DMS 273 (cell line): ENCODE data around the gene RAE1.
"Not testable (repeated sequence)": the region's sequence is repeated elsewhere in the genome, so short reads cannot be mapped to it uniquely, and the experiment has no call there.

ENCODE experiments used
- DNase-seq: peaks from one replicate; lab custom pipeline; 2025; ENCODE audit not compliant: unreplicated experiment; lab: John Stamatoyannopoulos, UW

Gene RAE1

DNA sequence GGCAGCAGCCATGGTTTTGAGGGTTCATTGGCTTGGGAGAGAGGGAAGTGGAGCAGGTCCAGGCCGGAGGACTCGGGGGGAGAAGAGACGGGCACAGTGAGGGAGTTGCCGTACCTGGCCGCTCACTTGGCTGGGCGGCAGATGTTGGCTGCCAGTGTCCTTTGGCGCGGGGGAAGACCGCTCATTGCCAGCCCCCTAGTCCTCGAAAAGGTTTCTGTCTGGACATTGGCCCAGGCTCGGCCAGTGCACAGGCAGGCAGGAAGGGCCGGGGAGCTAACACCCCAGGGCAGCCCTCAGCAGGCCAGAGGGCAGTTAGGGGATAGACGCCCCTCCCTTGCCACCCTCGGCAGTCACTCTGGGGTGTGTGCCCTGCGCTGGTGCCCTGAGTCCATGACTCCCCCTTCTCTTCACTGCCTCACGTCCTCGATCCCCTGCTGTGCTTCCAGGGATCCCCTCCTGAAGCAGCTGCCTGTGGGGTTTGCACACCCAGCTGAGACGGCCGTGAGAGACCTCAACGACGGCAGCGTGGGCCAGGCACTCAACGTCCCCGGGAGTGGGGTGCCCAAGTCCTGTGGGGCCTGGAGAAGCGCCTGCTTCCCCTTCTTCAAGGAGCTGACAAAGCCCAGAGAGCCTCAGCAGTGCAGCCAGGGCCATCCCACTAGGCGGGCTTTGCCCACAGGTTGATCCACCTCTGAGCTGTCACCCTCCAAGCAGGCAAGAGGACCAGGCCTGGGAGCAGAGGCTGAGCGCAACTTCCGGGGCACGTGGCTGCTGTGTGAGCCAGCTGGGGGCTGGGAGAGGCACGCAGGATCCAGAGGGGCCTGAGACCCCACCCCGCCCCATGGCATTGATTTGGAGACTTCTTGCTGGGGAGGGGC, 60.6 kb downstream of the RAE1 start:
- DNase-seq = no peak

DNA sequence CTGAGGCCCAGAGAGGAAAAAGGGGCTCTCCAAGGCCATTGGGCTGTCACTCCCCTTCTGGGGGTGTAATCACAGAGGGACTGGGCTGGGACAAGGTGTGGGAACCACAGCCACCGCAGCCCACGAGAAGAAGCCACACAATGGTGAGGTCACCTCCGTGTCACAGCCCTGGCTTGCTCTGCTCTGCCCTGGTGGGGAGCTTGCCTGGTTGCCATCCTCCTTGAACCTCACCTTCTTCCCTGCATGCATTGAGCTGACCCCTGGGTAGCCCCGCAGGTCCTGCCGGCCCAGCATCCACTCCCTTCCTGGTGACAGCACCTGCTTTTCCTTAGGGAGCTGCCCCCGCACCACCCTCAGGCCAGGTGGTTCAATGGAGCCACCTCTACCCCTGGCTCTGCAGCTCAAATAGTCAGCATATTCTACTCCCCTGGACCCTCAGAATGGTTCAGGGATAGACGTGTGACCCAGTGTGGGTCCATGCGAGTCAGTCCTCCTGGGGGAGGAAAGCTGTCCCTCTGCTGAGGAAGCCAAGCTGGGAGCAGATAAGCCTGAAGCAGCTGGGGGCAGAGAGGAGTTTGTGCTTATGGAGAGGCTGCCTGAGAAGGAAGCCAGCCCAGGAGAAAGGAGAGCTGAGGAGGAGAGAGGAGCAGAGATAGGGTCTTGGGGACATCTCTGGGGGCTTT, 61.4 kb downstream of the RAE1 start:
- DNase-seq = no peak

DNA sequence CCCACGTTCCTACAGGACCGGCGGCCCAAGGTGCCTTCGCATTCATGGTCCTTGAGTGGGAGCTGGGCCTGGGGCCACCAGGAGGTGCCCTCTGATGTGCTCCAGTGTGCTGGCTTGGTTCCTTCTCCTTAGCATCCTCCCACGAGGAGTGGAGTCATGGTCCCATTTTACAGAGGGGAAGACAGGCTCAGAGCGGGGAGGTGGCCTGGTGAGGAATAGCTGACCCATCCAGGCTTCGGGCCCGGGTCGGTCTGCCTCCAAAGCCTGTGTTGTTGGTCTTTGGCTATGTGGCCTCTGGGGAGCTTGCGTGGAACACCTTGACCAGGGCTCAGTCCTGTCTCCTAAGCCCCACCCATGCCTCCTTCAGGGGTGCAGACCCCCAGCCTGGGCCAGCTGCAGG, 62.9 kb downstream of the RAE1 start:
- DNase-seq = no peak

DNA sequence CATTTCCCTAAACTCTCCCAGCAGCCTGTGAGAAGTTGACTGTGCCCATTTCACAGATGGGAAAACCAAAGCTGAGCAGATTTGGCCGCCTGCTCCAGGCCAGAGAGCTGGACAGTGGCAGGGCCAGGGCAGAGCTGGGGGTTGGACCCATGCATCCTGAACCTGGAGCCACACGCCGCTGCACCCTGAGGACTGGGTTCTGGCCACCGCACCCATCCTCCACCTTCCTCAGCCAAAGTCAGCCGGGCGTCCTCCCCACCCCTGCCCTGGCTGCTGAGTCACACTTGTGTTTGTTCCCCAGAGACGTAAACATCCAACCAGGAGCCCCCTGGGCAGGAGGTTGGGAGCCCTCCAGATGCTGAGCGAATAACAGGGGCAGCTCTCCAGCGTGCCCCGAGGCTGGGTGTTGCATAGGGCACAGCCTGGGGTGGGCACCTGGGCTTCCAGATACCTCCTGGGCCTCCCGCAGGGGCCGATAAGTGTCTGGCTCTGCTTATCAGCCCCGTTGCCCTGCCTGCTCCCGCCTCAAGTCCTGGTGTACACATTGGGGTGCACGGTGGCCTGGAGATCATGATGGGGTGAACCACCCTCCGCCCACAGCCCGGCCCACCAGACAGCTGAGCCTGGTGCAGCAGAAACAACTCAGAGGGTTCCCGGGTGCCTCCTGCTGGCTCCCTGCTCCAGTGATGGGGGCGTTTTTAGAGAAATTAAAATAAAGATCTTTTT, 64.0 kb downstream of the RAE1 start:
- DNase-seq = no peak

DNA sequence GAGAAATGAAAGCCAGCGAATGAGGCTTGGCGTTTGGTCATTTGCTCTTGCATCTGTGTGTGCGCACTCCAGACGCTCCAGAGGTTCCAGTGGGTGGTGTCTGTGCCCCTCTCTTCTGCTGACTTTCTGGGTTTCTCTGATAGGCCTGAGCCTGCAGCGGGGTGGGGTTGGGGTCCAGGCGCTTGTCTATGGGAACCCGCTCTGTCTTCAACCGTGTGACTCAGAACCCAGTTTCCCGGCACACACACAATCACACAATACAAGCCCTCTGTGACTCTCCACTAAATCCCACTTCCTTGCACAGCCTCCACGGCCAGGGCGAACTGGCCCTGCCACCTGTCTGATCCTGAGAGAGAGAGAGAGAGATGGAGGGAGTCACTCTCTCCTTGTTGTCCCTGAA, 64.7 kb downstream of the RAE1 start:
- no peak for DNase-seq

DNA sequence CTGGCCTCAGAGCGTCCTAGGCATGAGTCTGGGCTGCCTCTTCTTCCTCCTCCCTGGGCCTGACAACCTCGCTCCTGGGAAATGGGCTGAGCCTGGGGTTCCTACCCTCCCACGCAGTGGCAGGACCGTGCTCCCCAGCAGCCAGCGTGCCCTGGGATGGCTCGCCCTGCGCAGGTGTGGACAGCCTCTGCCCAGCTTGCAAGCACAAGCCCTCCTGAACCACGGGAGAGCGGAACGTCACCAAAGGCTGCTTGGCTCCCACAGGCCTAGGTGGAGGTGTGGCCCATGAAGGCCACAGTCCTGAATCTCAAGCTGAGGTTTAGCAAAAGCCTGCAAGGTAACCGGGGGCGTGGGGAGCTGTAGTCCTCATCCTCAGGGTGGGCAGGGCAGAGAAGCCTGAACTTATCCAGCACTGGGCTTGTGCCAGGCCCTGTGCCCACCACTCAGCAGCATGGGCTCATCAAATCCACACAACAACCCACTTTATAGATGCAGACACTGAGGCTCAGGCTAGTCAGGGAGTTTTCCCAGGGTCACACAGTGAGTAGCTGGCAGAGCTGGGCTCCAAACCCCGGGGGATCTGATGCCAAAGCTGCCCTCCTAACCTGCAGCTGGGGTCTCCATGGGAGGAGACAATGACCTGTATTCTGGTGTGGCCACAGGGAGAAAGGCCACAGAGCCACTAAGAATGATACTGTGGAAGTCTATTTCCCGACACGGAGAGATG, 65.4 kb downstream of the RAE1 start:
- DNase-seq = no peak

DNA sequence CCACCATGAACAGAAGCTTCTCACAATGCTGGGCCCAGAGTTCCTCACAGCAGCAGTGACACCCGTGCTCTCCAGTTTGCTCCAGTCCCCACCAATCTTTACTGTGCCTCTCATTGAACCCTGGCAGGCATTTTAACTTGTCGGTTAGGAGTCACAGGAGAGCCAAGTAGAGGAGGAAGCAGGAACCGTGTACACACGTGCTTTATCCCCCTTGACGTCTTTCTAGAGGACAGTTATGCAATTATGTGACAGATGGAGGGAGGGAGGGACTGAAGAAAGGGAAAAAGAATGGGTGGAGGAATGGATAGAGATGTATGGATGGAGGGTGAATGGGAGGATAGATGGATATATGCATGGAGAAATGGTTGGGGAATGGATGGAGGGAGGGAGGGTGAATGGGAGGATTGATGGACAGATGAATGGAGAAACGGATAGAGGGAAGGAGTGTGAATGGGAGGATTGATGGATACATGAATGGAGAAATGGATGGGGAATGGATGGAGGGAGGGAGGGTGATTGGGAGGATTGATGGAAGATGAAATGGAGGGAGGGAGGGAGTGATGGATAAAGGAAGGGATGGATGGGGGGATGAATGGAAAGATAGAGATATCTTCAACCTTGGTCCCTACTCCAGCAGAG, 66.1 kb downstream of the RAE1 start:
- peak; percentile 62 for DNase-seq

DNA sequence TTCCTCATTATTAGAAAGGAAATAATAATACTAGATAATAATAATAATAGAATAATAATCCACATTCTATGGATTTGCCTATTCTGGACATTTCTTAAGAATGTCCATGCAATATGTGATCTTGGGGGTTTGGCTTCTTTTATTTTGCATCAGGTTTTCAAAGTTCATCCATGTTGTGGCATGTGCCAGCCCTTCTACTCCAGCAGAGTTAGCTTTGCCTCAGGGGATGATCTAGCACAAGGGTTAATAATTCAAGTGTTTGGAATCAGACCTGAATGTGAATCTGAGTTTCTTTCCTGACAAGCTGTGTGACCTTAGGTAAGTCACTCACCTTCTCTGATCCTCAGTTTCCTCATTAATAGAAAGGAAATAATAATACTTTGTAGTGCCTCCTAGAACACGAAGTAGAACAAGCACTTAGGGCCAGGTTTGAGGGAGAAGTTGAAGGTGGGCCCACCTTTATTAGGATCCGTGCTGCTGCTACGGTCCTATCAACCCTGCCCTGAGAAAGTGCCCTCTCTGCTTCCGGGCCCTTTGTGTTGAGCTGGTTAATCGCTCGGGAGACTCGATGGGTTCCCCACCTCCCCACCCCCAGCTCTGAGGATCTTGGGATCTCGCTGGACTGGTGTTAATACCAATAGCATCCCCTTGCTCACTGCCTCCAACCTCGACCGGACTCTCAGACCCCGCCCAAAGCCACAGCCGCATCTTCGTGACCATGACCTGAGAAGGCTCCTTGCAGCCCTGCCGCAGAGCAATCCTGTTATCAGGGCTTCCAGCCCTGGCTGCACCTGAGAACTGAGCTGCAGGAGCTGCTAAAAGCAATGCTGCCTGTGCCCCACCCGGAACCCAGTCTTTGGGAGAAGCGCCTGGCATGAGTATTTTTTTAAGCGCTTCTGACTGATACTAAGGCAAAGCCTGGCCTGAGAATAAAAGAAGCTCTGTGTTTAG, 67.0 kb downstream of the RAE1 start:
- no peak for DNase-seq

DNA sequence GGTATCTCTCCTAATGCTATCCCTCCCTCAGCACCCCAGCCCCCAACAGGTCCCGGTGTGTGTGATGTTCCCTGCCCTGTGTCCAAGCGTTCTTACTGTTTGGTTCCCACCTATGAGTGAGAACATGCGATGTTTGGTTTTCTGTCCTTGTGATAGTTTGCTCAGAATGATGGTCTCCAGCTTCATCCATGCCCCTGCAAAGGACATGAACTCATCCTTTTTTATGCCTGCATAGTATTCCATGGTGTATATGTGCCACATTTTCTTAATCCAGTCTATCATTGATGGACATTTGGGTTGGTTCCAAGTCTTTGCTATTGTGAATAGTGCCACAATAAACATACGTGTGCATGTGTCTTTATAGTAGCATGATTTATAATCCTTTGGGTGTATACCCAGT, 68.4 kb downstream of the RAE1 start:
- not testable (repeated sequence) for DNase-seq

DNA sequence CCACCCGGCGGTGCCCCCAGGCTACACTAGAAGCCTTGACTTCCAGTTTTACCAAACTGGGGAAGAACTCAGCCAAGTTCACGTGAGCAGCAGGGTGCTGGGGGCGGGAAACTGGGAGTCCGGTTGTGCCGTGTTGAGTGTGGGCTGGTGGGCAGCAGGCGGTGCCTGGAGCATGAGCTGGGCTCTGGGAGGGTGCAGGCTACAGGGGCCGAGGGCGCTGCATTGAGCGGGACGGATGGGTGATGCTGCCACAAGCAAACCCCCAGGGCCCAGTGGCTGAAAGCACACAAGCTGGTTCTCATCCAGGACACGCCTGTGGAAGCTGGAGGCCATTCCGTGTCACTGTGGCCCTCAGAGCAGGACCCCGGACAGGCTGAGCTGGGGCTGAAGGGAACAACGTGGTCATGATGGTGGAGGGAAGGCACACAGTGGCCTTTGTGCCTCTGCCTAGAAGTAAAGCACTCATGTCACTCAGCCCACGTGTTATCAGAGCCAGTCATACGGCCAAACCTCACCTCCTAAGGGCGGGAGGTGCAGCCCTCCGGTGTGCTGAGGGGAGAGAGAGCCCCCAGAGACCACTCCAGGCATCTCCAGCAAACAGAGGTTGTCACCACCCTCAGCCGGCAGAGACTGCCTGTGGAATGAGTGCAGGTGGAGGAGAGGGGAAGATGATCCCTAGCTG, 69.7 kb downstream of the RAE1 start:
- no peak for DNase-seq

DNA sequence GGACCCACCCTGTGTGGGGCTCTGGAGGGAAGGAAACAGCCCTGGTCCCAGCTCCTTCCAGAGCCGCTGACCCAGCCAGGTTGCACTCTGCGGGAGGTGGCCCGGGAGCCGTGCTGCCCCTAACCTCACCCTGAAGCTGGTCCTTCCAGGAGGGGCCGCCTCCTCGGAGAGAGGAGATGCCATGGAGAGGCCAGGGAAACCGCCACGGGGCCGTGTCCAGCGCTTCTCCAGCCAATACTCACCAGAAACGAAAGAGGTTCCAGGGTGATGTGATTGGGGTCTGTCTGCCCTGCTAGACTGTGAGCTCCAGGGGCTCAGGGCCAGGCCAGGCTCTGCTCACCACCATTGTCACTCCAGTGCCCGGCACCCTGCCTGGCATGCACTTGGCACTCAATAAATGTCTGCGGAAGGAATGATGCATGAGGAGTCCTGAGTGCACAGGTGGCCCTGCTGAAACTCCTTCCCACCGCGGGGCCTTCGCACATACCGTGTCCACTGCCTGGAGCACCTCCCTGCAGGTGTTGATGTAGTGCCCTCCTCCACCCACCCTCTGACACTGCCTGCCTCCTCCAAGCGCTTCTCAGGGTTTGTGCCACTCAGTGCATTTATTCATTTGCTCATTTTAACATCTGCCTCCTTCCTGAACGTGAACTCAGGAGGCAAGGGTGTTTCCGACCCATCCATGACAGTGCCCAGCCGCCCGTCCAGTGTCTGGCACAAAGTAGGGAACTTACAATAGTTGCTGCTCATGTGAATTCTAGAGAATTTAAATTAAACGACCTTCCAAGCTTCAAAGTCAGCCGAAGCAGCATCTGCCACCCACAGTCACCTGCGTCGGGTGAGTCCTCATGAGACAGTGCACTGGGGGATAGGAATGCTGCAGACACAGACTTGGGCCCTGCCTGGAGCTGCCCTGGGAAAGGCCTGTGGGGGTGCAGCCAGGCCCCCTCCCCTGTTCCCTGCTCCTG, 70.5 kb downstream of the RAE1 start:
- DNase-seq = no peak

DNA sequence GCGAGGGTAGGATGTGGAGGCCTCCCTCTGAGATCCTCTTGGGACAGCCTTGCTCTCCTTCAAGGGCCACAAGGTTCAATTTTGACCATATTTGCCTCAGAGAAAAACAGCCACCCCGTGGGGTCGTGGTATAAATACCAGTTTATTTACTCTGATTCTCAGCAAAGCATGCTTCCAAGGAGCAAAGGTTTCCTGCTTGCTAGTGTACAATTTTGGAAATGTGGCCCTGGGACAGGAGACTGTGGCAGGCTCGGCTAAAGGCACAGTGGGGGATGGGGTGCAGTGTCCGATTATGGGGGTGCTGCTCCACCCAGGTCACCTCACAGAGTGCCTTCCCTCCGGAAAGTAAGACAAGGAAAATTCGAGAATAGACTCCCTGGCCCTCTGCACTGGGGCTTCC, 71.2 kb downstream of the RAE1 start:
- no peak for DNase-seq

DNA sequence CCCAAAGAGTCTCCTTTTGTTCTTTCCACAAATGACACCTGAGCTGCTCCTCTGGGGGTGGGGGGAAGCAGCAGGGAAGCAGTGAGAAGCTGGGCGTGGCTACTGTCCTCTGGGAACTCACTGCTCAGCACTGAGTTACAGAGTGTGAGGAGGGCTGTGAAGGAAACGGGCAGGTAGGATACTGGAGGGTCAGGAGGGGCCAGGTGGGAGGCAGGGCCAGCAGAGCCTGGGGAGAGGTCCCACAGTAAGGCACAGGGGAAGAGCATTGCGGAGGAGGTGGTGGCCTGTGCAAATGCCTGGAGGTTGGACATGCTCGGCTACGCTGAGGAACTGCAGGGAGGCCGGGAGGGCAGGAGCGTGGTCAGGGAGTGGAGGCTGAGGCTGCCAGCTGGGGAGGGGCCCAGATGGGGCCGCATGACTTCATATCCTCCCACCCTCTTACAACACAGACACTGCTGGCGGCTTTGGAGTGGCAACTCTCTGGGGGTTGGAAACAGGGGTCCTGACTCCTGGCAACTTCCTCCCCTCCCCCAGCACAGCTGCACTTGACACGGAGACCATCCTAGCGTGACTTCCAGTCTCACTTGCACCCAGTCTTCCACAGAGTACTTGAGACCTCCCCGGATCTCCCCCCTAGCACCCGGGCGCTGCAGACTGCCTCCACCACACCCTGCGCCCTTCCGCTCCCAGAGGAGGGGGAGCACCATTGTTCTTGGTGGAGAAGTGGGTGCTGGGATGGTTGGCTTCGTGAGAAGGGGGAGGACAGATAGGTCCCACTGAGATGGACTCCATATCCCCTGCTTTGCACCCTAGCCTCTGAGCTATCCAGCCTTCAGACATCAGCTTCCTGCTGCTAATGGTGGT, 74.3 kb downstream of the RAE1 start:
- DNase-seq = peak; percentile 56

DNA sequence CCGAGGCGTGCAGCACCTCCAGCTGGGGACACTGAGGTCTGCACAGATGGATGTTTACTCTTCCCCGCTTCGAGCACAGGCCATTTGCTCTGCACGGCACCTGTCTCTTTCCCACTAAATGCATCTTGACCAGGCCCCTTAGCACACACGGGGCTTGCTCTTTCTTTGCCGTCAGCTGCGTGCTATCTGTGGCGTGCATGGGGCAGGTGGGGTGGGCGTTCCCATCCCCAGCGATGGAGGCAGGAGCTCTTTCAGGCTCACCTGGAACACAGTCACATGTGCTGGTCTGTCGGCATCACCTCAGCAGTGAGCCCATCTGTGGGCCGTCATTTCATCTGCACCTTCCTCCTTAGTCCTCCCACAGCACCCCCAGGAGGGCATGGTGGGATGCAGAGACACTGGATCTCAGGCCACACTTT, 75.2 kb downstream of the RAE1 start:
- no peak for DNase-seq

DNA sequence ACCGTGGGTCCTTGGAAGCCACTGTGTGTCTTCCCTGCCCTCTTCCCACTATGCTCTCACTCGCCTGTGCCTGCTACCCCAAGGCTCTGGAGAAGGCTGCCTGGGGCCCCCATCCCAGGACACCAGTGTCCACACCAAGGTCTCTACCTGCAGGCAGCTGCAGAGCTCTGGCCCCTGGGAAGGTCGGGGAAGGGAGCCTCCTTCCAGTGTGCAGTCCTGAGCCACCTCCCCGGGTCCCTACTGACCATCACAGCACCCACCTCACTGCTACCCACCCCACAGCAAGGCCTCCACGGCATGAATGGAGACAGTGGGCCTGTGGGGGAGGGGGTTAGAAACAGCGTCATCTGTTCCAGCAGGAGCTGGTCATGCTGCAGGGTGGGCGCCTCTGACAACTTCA, 75.8 kb downstream of the RAE1 start:
- DNase-seq = no peak

DNA sequence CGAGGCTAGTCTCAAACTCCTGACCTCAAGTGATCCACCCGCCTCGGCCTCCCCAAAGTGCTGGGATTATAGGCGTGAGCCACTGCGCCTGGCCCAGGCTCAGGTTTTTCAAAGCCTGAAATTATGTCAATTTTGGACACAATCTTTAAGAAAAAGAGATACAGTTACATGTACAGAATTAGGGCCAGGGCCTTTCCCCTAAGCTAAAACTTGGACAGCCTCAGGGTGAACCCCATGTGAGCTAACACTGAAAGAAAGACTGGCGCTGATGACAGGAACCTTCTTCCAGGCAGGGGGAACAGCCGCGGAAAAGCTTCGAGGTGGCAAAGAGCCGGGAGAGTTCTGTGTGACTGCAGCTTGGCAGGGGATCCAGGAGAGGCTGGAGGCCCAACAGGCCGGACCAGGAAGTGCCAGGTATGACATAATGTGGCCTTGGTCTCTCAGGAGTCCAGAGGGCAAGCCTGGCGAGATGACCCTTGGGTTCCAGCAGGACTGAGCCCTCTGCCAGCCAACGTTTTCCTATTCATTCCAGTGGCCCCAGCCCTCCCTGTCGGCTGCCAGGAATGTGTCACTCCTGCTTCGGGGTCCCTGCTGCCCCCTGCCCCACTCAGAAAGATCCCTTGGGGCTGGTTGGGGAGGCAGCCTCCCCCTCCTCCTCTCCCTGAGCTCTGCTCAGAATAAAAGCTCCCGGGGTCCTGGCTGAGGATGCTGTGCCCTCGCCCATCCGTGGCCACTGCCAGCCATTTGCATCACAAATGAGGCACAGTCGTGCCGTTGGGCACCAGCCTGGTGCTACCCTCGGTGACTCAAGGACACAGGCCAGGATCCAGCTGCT, 77.5 kb downstream of the RAE1 start:
- no peak for DNase-seq
